ENCODE results near the gene SLAIN1.

DNA sequence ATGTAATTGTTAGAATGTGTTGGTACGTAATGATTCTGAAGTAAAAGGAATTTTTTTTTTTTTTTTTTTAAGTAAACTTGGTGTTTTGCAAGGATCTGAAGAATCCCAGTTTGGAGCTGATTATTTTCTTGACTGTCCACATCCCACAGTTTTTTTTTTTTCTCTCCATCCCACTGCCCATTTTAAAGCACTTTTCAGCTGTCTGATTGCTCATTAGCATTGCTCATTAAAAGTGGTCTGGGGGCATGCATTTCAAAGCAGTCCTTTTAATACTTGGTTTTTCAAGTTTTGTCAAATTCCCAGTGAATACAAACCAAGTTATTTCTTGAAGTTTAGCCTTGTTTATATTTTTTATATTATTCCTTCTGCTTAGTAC lies 44.1 kb downstream of the SLAIN1 start:
- TF ChIP-seq, protein P1, sequence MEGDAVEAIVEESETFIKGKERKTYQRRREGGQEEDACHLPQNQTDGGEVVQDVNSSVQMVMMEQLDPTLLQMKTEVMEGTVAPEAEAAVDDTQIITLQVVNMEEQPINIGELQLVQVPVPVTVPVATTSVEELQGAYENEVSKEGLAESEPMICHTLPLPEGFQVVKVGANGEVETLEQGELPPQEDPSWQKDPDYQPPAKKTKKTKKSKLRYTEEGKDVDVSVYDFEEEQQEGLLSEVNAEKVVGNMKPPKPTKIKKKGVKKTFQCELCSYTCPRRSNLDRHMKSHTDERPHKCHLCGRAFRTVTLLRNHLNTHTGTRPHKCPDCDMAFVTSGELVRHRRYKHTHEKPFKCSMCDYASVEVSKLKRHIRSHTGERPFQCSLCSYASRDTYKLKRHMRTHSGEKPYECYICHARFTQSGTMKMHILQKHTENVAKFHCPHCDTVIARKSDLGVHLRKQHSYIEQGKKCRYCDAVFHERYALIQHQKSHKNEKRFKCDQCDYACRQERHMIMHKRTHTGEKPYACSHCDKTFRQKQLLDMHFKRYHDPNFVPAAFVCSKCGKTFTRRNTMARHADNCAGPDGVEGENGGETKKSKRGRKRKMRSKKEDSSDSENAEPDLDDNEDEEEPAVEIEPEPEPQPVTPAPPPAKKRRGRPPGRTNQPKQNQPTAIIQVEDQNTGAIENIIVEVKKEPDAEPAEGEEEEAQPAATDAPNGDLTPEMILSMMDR (IDR thresholded peaks at IDR 0.05) = no peak
- TF ChIP-seq POLR2A (IDR thresholded peaks at IDR 0.05) = no peak
